ENCODE data around the gene ITGA6. TPM values are rescaled to one million over a fixed set of nuclear protein-coding genes. Genes with fewer than 3 reads are reported as not detected.

The ITGA6 gene
- total and polyA plus RNA-seq, 7 donors = 16.4 to 46.5 (median 25.9) TPM

DNA sequence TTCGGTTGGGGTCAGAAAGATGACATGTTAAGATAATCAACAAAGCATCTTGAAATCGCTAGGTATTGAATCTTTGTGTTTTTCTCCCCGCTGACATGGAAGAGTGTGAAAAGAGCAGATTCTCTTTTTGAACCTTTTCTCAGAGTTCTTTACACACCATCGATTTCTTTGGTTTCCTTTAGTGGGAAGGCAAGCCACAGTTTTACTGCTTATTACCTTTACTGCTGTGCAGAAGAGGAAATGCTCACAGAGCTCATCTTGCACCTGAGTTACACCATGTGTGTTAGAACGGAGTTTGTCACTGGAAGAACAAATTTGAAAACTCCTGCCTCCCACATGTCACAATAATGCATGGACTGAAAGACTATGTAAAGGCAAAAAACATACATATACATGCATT is 83.2 kb downstream of the ITGA6 start:
- ATAC-seq = no peak
- no peaks in the 10 kb centered on the region for H3K27me3 ChIP-seq (ENCODE audit: insufficient read depth in 3 of 3, low read length in 2 of 3)
- H3K4me1 ChIP-seq = no peaks in the 10 kb centered on the region
- TF ChIP-seq, protein P1, sequence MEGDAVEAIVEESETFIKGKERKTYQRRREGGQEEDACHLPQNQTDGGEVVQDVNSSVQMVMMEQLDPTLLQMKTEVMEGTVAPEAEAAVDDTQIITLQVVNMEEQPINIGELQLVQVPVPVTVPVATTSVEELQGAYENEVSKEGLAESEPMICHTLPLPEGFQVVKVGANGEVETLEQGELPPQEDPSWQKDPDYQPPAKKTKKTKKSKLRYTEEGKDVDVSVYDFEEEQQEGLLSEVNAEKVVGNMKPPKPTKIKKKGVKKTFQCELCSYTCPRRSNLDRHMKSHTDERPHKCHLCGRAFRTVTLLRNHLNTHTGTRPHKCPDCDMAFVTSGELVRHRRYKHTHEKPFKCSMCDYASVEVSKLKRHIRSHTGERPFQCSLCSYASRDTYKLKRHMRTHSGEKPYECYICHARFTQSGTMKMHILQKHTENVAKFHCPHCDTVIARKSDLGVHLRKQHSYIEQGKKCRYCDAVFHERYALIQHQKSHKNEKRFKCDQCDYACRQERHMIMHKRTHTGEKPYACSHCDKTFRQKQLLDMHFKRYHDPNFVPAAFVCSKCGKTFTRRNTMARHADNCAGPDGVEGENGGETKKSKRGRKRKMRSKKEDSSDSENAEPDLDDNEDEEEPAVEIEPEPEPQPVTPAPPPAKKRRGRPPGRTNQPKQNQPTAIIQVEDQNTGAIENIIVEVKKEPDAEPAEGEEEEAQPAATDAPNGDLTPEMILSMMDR (IDR thresholded peaks at IDR 0.05) = no peak
- H3K27ac ChIP-seq = no peak overlapping the region
- peaks cover 16% of the 10 kb centered on the region for H3K9me3 ChIP-seq
- H3K4me3 ChIP-seq = no peak overlapping the region
- intact Hi-C loops (cut with DNase I) = no loop called here
- peaks cover 0 to 3% of the 10 kb centered on the region in 2 donors for H3K36me3 ChIP-seq (ENCODE audit: insufficient read depth in 1 of 2, low read depth in 1 of 2)
- 90 to 92% (median 91%) methylated on average over 5 of the region's 5 CpGs for WGBS, 3 donors
- DNase-seq = no peak

DNA sequence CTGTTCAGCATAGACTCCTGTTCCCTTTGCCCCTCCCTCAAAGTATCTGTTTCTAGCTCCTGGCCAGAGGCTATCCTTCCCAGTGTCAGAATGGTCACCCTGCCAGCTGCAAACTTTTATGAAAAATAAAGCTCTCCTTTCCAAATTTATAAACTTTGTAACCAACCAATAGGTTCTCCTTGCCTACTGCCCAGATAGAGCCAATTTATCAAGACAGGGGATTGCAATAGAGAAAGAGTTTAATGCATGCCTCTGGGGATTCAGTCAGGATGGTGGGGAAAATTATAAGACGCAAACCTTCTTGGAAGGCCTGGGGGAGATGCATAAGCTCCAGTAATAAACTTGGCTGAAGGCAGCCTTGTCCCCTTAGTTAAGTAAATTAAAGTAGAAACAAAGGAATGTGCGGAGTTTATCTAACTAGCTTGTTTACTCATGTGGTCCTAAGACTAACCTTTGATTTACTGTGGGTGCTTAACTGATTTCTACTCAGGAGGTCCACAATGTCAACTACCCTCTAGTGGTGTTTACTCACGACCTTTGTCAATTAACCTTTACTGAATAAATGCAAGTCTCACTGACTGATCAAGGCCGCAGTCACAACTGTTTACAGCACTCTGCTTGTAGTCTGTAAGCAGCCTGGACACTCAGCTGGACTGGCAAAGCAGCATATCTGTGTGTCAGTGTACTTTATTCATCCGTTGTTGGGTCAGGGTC is 85.6 kb downstream of the ITGA6 start:
- DNase-seq = no peak
- no peak overlapping the region for H3K4me3 ChIP-seq
- TF ChIP-seq, protein P1 (IDR thresholded peaks at IDR 0.05) = no peak
- 87 to 92% (median 87%) methylated on average over 5 of the region's 5 CpGs for WGBS, 3 donors
- peaks cover 16% of the 10 kb centered on the region for H3K9me3 ChIP-seq
- intact Hi-C loops (cut with DNase I) = no loop called here
- no peak for ATAC-seq
- H3K27ac ChIP-seq = no peak overlapping the region
- H3K36me3 ChIP-seq (ENCODE audit: insufficient read depth in 1 of 2, low read depth in 1 of 2) = no peaks in the 10 kb centered on the region
- H3K27me3 ChIP-seq (ENCODE audit: insufficient read depth in 3 of 3, low read length in 2 of 3) = no peaks in the 10 kb centered on the region
- H3K4me1 ChIP-seq = no peaks in the 10 kb centered on the region

DNA sequence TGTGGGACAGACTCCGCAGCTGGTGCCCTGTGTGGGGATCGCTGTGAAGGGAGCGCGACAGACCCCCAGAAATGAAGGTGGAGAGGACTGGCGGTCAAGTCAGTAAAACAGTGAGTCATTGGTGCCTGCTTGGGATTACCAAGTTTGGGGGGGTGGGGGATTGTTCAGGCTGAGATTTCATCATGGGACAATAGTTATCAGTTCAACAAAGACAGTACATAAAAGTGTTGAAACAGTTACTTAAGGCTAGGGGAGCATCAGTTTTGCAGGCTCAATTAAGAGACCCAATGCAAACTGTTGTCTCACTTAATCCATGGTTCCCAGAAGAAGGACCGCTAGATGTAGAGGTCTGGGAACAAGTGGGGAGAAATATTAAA is 86.1 kb downstream of the ITGA6 start:
- no peak for DNase-seq

DNA sequence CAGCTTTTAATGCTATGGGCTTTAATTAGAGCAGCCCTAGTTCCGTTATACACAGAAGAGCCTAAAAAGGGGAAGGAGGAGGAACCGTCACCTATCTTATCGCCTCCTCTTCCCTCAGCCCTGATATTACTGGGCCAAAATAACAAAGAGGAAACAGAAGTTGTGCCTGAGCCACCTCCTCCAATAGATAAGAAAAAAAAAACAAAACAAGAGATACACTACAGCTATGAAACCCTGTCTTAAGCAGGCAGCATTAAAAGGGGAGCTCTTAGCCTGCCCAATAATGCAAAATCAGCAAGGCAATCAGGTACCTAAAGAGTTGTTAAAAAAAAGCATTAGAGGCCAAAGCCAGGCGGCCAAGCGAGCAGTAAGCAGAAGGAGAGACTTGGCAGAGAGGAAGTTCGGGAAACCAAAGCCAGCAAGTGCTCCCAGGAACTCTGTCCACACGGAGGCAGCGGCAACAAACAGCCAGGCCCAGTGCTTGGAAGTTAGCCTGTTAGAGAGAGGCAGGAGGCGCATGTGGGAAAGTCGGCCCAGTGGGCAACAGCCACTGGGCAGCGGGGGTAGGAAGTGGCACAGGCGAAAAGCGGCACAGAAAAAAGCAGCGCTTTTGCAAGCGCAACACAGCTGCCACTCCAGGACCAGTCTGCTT is 86.7 kb downstream of the ITGA6 start:
- Histone ChIP-seq H3K27ac (no peak overlapping the region), H3K9me3 (peaks cover 16% of the 10 kb centered on the region), H3K27me3 (ENCODE audit: insufficient read depth in 3 of 3, low read length in 2 of 3) (no peaks in the 10 kb centered on the region), H3K4me3 (no peak overlapping the region), H3K4me1 (no peaks in the 10 kb centered on the region), H3K36me3 (ENCODE audit: insufficient read depth in 1 of 2, low read depth in 1 of 2) (no peaks in the 10 kb centered on the region)
- 73 to 87% (median 85%) methylated on average over 15 of the region's 15 CpGs for WGBS, 3 donors
- TF ChIP-seq, protein P1 (IDR thresholded peaks at IDR 0.05) = no peak
- ATAC-seq = no peak
- DNase-seq = no peak
- intact Hi-C loops (cut with DNase I) = no loop called here

More for the DNA sequence above, 86.1 kb downstream of the ITGA6 start:
- intact Hi-C loops (cut with DNase I) = no loop called here
- TF ChIP-seq, protein P1 (IDR thresholded peaks at IDR 0.05) = no peak
- Histone ChIP-seq H3K27me3 (ENCODE audit: insufficient read depth in 3 of 3, low read length in 2 of 3) (no peaks in the 10 kb centered on the region), H3K4me3 (no peak overlapping the region), H3K4me1 (no peaks in the 10 kb centered on the region), H3K9me3 (peaks cover 16% of the 10 kb centered on the region), H3K36me3 (ENCODE audit: insufficient read depth in 1 of 2, low read depth in 1 of 2) (no peaks in the 10 kb centered on the region), H3K27ac (no peak overlapping the region)
- 93 to 99% (median 97%) methylated on average over 6 of the region's 6 CpGs for WGBS, 3 donors
- no peak for ATAC-seq

All from psoas muscle (tissue), 8 donors.